Fibroblast of skin of right quadriceps (primary cell): ENCODE results near the gene INTS1.

Experiments used
- DNase-seq: peaks from one replicate; pipeline ENCODE4 v3.0.0-alpha.2; 2013

INTS1 gene

GRCh38 chr7:1505731-1506550 lies 1.8 kb upstream of the INTS1 start:
- DNase-seq: no peak

GRCh38 chr7:1503390-1503789 lies 799 bp downstream of the INTS1 start:
- no peak for DNase-seq

- DNase-seq: no peak
Observed at GRCh38 chr7:1502845-1503244, 1.3 kb downstream of the INTS1 start.

- no peak for DNase-seq
Observed at GRCh38 chr7:1501487-1502270, 2.5 kb downstream of the INTS1 start.

GRCh38 chr7:1500064-1500807 lies 4.0 kb downstream of the INTS1 start:
- no peak for DNase-seq

- no peak for DNase-seq
Observed at GRCh38 chr7:1499367-1500029, 4.7 kb downstream of the INTS1 start.

GRCh38 chr7:1498370-1499305 lies 5.6 kb downstream of the INTS1 start:
- no peak for DNase-seq

GRCh38 chr7:1497293-1497927 lies 6.8 kb downstream of the INTS1 start:
- DNase-seq: no peak

- no peak for DNase-seq
Observed at GRCh38 chr7:1496531-1497292, 7.5 kb downstream of the INTS1 start.

- DNase-seq: no peak
Observed at GRCh38 chr7:1495564-1496242, 8.5 kb downstream of the INTS1 start.

GRCh38 chr7:1494866-1495563 lies 9.2 kb downstream of the INTS1 start:
- no peak for DNase-seq

- DNase-seq: no peak
Observed at GRCh38 chr7:1494447-1494846, 9.7 kb downstream of the INTS1 start.

- DNase-seq: no peak
Observed at GRCh38 chr7:1493571-1493970, 10.6 kb downstream of the INTS1 start.

- DNase-seq: no peak
Observed at GRCh38 chr7:1493129-1493528, 11.1 kb downstream of the INTS1 start.

GRCh38 chr7:1492640-1493039 lies 11.5 kb downstream of the INTS1 start:
- no peak for DNase-seq

GRCh38 chr7:1492221-1492620 lies 12.0 kb downstream of the INTS1 start:
- no peak for DNase-seq

- DNase-seq: no peak
Observed at GRCh38 chr7:1490837-1491236, 13.4 kb downstream of the INTS1 start.

GRCh38 chr7:1489336-1489735 lies 14.9 kb downstream of the INTS1 start:
- no peak for DNase-seq

GRCh38 chr7:1488016-1488415 lies 16.2 kb downstream of the INTS1 start:
- no peak for DNase-seq
